GM23248 (cell line): Measurements from ENCODE around the gene YPEL5.

Experiments used
- EZH2 ChIP-seq: fragments of 200-600 bp; sonication (generic); IDR thresholded peaks from 2 replicates; pipeline ENCODE4 v1.6.1; 2018; ENCODE audit warnings: antibody characterized with exemption, mild to moderate bottlenecking; ENCODE audit not compliant: insufficient read depth, poor library complexity, severe bottlenecking
- EZH2phosphoT487 ChIP-seq: fragments of 200-600 bp; sonication (generic); IDR thresholded peaks from 2 replicates; pipeline ENCODE4 v1.6.1; 2018; ENCODE audit warnings: antibody characterized with exemption, moderate library complexity, mild to moderate bottlenecking, low read depth; ENCODE audit not compliant: insufficient read depth

DNA sequence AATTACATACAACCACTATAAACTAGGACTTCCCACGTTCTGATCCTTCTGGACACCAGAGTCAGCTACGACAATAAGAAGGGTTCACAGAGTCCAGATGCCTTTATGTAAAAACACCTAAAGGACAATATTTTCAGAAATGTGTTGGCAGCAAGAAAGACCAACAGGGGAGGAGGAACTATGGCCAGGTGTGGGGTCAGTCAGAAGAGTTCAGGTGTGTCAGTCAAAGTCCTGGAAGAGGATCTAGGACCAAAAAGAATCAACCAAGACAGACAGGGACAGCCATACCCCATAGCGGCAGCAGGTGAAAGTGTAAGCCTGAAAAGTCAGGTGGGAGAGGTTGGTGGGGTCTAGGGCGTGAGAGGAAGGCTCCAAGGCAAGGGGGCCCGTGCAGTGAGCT lies 38.0 kb upstream of the YPEL5 start:
- TF ChIP-seq EZH2 (no peak), EZH2phosphoT487 (no peak)
